ENCODE data around the gene ECI1. TPM values are rescaled to one million over a fixed set of nuclear protein-coding genes. Genes with fewer than 3 reads are reported as not detected.
A peak's percentile ranks its signal among the peaks of the same experiment; 100 is the strongest.

The ECI1 gene
- total and polyA plus RNA-seq, 2 of the 13 experiments (the other 11 are each of a cell fraction or from before 2014, with no cell fraction given) = 82.0 to 102 TPM

- TF ChIP-seq ZUFSP (CRISPR knock-in tag; IDR thresholded peaks at IDR 0.05; ENCODE audit: borderline replicate concordance) (no peak), RFX5 (IDR thresholded peaks at IDR 0.05; ENCODE audit: low read depth, low read length) (no peak), ZNF143 (CRISPR knock-in tag; IDR thresholded peaks at IDR 0.05) (no peak), RERE (CRISPR knock-in tag; IDR thresholded peaks at IDR 0.05; ENCODE audit: low read depth) (peak; percentile 81), ZNF691 (CRISPR knock-in tag; IDR thresholded peaks at IDR 0.05; ENCODE audit: borderline replicate concordance, low read depth) (0 out of 2 replicates have a peak, but pooled peaks have one; percentile 36), SIX1 (CRISPR knock-in tag; IDR thresholded peaks at IDR 0.05; ENCODE audit: borderline replicate concordance) (no peak), ZBTB44 (CRISPR knock-in tag; IDR thresholded peaks at IDR 0.05) (no peak), KDM5A (IDR thresholded peaks at IDR 0.05; ENCODE audit: borderline replicate concordance, low read length) (no peak; the same call in 1 of the 2 replicates), PCBP1 (IDR thresholded peaks at IDR 0.05; ENCODE audit: borderline replicate concordance, low read depth, low read length) (no peak), RELA (CRISPR knock-in tag; IDR thresholded peaks at IDR 0.05) (no peak), MLX (CRISPR knock-in tag; IDR thresholded peaks at IDR 0.05) (no peak), KLF16 (CRISPR knock-in tag; IDR thresholded peaks at IDR 0.05) (peak in 1 of 2 experiments; percentile 29; a peak in 1 of 4 replicates), ZNF710 (CRISPR knock-in tag; IDR thresholded peaks at IDR 0.05; ENCODE audit: borderline replicate concordance) (no peak)
Observed at GRCh38 chr16:2226245-2226793, 25.1 kb downstream of the ECI1 start (continued).

Data from HepG2 (cell line).